Hematopoietic multipotent progenitor cell treated with erythropoietin and hydrocortisone succinate and interleukin-3 and kit ligand, for 15 days (in vitro differentiated cells): ENCODE results near the gene SAAL1.
"Not testable (repeated sequence)": the region's sequence is repeated elsewhere in the genome, so short reads cannot be mapped to it uniquely, and the experiment has no call there.

Experiments used
- DNase-seq: peaks from one replicate; pipeline ENCODE4 v3.0.0-alpha.2; 2015; ENCODE audit warnings: low spot score

Gene SAAL1

GRCh38 chr11:18105802-18106574, at the start of gene SAAL1:
TSS of gene SAAL1 (minus strand) at chr11:18106082. CDS start at chr11:18106041, 41 bp downstream.
- peak; percentile 81 for DNase-seq

- no peak for DNase-seq
Observed at GRCh38 chr11:18151581-18151980, 45.7 kb upstream of the SAAL1 start.

GRCh38 chr11:18145837-18146236, 40.0 kb upstream of the SAAL1 start:
- no peak for DNase-seq

GRCh38 chr11:18145025-18145424, 39.1 kb upstream of the SAAL1 start:
- DNase-seq, result no peak

- DNase-seq, result no peak
Observed at GRCh38 chr11:18144243-18144642, 38.4 kb upstream of the SAAL1 start.

- no peak for DNase-seq
Observed at GRCh38 chr11:18140145-18140544, 34.3 kb upstream of the SAAL1 start.

GRCh38 chr11:18137186-18137800, 31.4 kb upstream of the SAAL1 start:
- DNase-seq, result no peak

GRCh38 chr11:18135308-18135707, 29.4 kb upstream of the SAAL1 start:
- DNase-seq, result no peak

GRCh38 chr11:18132341-18132740, 26.5 kb upstream of the SAAL1 start, which contains the start of gene MRGPRX3:
TSS of gene MRGPRX3 (plus strand) at chr11:18132571. CDS start at chr11:18137203, 4,632 bp downstream.
- DNase-seq, result no peak

- not testable (repeated sequence) for DNase-seq
Observed at GRCh38 chr11:18131115-18131514, 25.2 kb upstream of the SAAL1 start.

GRCh38 chr11:18121331-18121828, 15.5 kb upstream of the SAAL1 start:
- DNase-seq, result not testable (repeated sequence)

GRCh38 chr11:18115360-18116127, 9.7 kb upstream of the SAAL1 start:
- DNase-seq, result peak; percentile 70

- DNase-seq, result no peak
Observed at GRCh38 chr11:18111005-18111404, 5.1 kb upstream of the SAAL1 start.

- no peak for DNase-seq
Observed at GRCh38 chr11:18108254-18108653, 2.4 kb upstream of the SAAL1 start.

GRCh38 chr11:18106688-18107087, 806 bp upstream of the SAAL1 start:
- DNase-seq, result no peak

GRCh38 chr11:18105086-18105801, 638 bp downstream of the SAAL1 start:
- DNase-seq, result no peak

GRCh38 chr11:18100926-18101656, 4.8 kb downstream of the SAAL1 start:
- no peak for DNase-seq

- DNase-seq, result no peak
Observed at GRCh38 chr11:18093959-18094358, 11.9 kb downstream of the SAAL1 start.

GRCh38 chr11:18091731-18092130, 14.2 kb downstream of the SAAL1 start:
- no peak for DNase-seq

- no peak for DNase-seq
Observed at GRCh38 chr11:18088966-18089365, 16.9 kb downstream of the SAAL1 start.

- no peak for DNase-seq
Observed at GRCh38 chr11:18088366-18088765, 17.5 kb downstream of the SAAL1 start.
